ENCODE data around the gene TADA3. TPM values are rescaled to one million over a fixed set of nuclear protein-coding genes. Genes with fewer than 3 reads are reported as not detected.

TADA3 gene
- total and polyA plus RNA-seq, 9 of the 15 experiments (the other 6 are each of a cell fraction or from before 2014, with no cell fraction given): 4.1 to 110 (median 74.8) TPM

- no peaks in the 10 kb centered on the region for H3K9me1 ChIP-seq (ENCODE audit: control insufficient read depth, insufficient read depth, low read length)
- FAIRE-seq (no peak), ATAC-seq (no peak), DNase-seq (ENCODE audit: extremely low read depth in 1 of 4, low spot score in 3 of 4) (no peak)
- ChIA-PET CTCF (ENCODE audit: low intra/inter-chr PET ratio) (no interaction called here), POLR2A (interaction anchor here (0.7 kb wide), 1 partner anchor 361 kb away, joined by 3 read pairs; no protein-coding TSS in a partner anchor)
- intact Hi-C loops (cut with micrococcal nuclease): no loop called here
- no peak overlapping the region for H3K27ac ChIP-seq (ENCODE audit: extremely low read depth, low read depth, low read length)
- H3K4me3 ChIP-seq: no peak overlapping the region
- no TSS peak for BruUV-seq (replicated peaks)
- H3K9ac ChIP-seq (ENCODE audit: insufficient read depth in 1 of 2, low read depth in 2 of 2, low read length in 2 of 2): peak overlapping the region in 1 of 2 experiments; percentile 47; a peak in 1 of 4 replicates
- in situ Hi-C loops (cut with MboI): no loop called here
- no peak for TF ChIP-seq ZBTB5 (IDR thresholded peaks at IDR 0.05)
- peak; percentile 44; the same call in 1 of the 2 replicates for TF ChIP-seq RBFOX2 (IDR thresholded peaks at IDR 0.05; ENCODE audit: low read depth, low read length)
- H3K79me2 ChIP-seq (ENCODE audit: control insufficient read depth, insufficient read depth, low read length): no peaks in the 10 kb centered on the region
- H3K27me3 ChIP-seq (ENCODE audit: control insufficient read depth in 2 of 2, insufficient read depth in 2 of 2, low read length in 2 of 2): no peaks in the 10 kb centered on the region
- H3K9me3 ChIP-seq (replicated peaks; ENCODE audit: control insufficient read depth, insufficient read depth, low read depth, low read length): no peaks in the 10 kb centered on the region; the same call in 1 of the 2 replicates
- H2AFZ ChIP-seq (ENCODE audit: low read depth, low read length): no peak overlapping the region
- H3K36me3 ChIP-seq (ENCODE audit: control insufficient read depth, insufficient read depth, low read length): peaks cover 46% of the 10 kb centered on the region
- 83% methylated on average over 11 of the region's 13 CpGs for whole genome bisulfite sequencing (ENCODE audit: insufficient coverage, low coverage, missing lambda C conversion rate)
- no peaks in the 10 kb centered on the region for H4K20me1 ChIP-seq (replicated peaks; ENCODE audit: control insufficient read depth, insufficient read depth, low read length)
- peaks cover 0 to 8% of the 10 kb centered on the region in 2 experiments; a peak in 2 of 5 replicates for H3K4me1 ChIP-seq (replicated peaks in 1 of 2; ENCODE audit: control insufficient read depth in 2 of 2, insufficient read depth in 2 of 2, low read length in 2 of 2)
- no peak overlapping the region for H3K4me2 ChIP-seq (ENCODE audit: insufficient read depth, low read length)
Observed at GRCh38 chr3:9757427-9757826, 34.8 kb downstream of the TADA3 start.

- ATAC-seq (no peak), DNase-seq (ENCODE audit: extremely low read depth in 1 of 4, low spot score in 3 of 4) (no peak), FAIRE-seq (no peak)
- CTCF ChIA-PET (ENCODE audit: low intra/inter-chr PET ratio): no interaction called here
- Histone ChIP-seq H3K4me1 (replicated peaks in 1 of 2; ENCODE audit: control insufficient read depth in 2 of 2, insufficient read depth in 2 of 2, low read length in 2 of 2) (peaks cover 9 to 24% of the 10 kb centered on the region in 2 experiments; a peak in 4 of 5 replicates), H3K4me2 (ENCODE audit: insufficient read depth, low read length) (no peak overlapping the region), H3K79me2 (ENCODE audit: control insufficient read depth, insufficient read depth, low read length) (peaks cover 16% of the 10 kb centered on the region), H2AFZ (ENCODE audit: low read depth, low read length) (no peak overlapping the region), H3K36me3 (ENCODE audit: control insufficient read depth, insufficient read depth, low read length) (peaks cover 57% of the 10 kb centered on the region), H3K4me3 (no peak overlapping the region), H3K27ac (ENCODE audit: extremely low read depth, low read depth, low read length) (no peak overlapping the region), H3K27me3 (ENCODE audit: control insufficient read depth in 2 of 2, insufficient read depth in 2 of 2, low read length in 2 of 2) (no peaks in the 10 kb centered on the region), H3K9me1 (ENCODE audit: control insufficient read depth, insufficient read depth, low read length) (no peaks in the 10 kb centered on the region), H3K9me3 (replicated peaks; ENCODE audit: control insufficient read depth, insufficient read depth, low read depth, low read length) (no peaks in the 10 kb centered on the region), H3K9ac (ENCODE audit: insufficient read depth in 1 of 2, low read depth in 2 of 2, low read length in 2 of 2) (peak overlapping the region in 1 of 2 experiments; percentile 37; a peak in 2 of 4 replicates), H4K20me1 (replicated peaks; ENCODE audit: control insufficient read depth, insufficient read depth, low read length) (no peaks in the 10 kb centered on the region)
- BruUV-seq (replicated peaks): no TSS peak
- WGBS (ENCODE audit: insufficient coverage, low coverage, missing lambda C conversion rate): 87% methylated on average over 8 of the region's 8 CpGs
- POLR2A ChIA-PET: interaction anchor here (0.9 to 1.7 kb wide), 7 partner anchors 9 to 122 kb away, joined by 3 to 8 read pairs (median 5); no protein-coding TSS in a partner anchor
- intact Hi-C loops (cut with micrococcal nuclease) (no loop called here), in situ Hi-C loops (cut with MboI) (no loop called here)
- no peak for TF ChIP-seq ZMIZ1 (IDR thresholded peaks at IDR 0.05; ENCODE audit: low read depth in 2 of 2, low read length in 2 of 2)
- no peak for TF ChIP-seq PYGO2 (tag; IDR thresholded peaks at IDR 0.05)
- TF ChIP-seq CEBPG (CRISPR knock-in tag; IDR thresholded peaks at IDR 0.05): no peak
- TF ChIP-seq CEBPG (tag; conservative IDR thresholded peaks at IDR 0.05 in 1 of 2, IDR thresholded peaks at IDR 0.05 in 1 of 2): no peak
- no peak for TF ChIP-seq MYBL2 (IDR thresholded peaks at IDR 0.05; ENCODE audit: low read depth)
- no peak for TF ChIP-seq MYBL2 (CRISPR knock-in tag; IDR thresholded peaks at IDR 0.05; ENCODE audit: borderline replicate concordance)
- TF ChIP-seq TEAD2 (tag; IDR thresholded peaks at IDR 0.05): no peak
- no peak for TF ChIP-seq POLR3G (IDR thresholded peaks at IDR 0.05; ENCODE audit: extremely low read depth, insufficient read length, insufficient replicate concordance)
Observed at GRCh38 chr3:9754678-9755077, 37.6 kb downstream of the TADA3 start.

Data from K562 (cell line).